ENCODE measurements around the gene TRAF6.

Gene TRAF6

GRCh38 chr11:36458129-36458915 is 51.8 kb downstream of the TRAF6 start:
- DNase-seq (ENCODE audit: low spot score), result no peak

- no peak for DNase-seq (ENCODE audit: low spot score)
Measured at GRCh38 chr11:36456156-36456555, 53.9 kb downstream of the TRAF6 start.

- peak; percentile 59 for DNase-seq (ENCODE audit: low spot score)
Measured at GRCh38 chr11:36455658-36456111, 54.4 kb downstream of the TRAF6 start.

- peak; percentile 34 for DNase-seq (ENCODE audit: low spot score)
Measured at GRCh38 chr11:36454941-36455631, 55.0 kb downstream of the TRAF6 start.

- no peak for DNase-seq (ENCODE audit: low spot score)
Measured at GRCh38 chr11:36454551-36454940, 55.5 kb downstream of the TRAF6 start.

- DNase-seq (ENCODE audit: low spot score), result no peak
Measured at GRCh38 chr11:36453678-36454077, 56.4 kb downstream of the TRAF6 start.

GRCh38 chr11:36452961-36453360 is 57.1 kb downstream of the TRAF6 start:
- no peak for DNase-seq (ENCODE audit: low spot score)

GRCh38 chr11:36452236-36452940 is 57.7 kb downstream of the TRAF6 start:
- DNase-seq (ENCODE audit: low spot score), result no peak

- DNase-seq (ENCODE audit: low spot score), result no peak
Measured at GRCh38 chr11:36451681-36452080, 58.4 kb downstream of the TRAF6 start.

GRCh38 chr11:36451045-36451444 is 59.0 kb downstream of the TRAF6 start:
- DNase-seq (ENCODE audit: low spot score), result no peak

GRCh38 chr11:36450110-36450572 is 59.9 kb downstream of the TRAF6 start:
- DNase-seq (ENCODE audit: low spot score), result no peak

GRCh38 chr11:36449561-36450096 is 60.4 kb downstream of the TRAF6 start:
- no peak for DNase-seq (ENCODE audit: low spot score)

- no peak for DNase-seq (ENCODE audit: low spot score)
Measured at GRCh38 chr11:36447947-36448346, 62.1 kb downstream of the TRAF6 start.

- DNase-seq (ENCODE audit: low spot score), result no peak
Measured at GRCh38 chr11:36447514-36447913, 62.6 kb downstream of the TRAF6 start.

GRCh38 chr11:36446135-36446534 is 63.9 kb downstream of the TRAF6 start:
- DNase-seq (ENCODE audit: low spot score), result no peak

GRCh38 chr11:36443661-36444060 is 66.4 kb downstream of the TRAF6 start:
- DNase-seq (ENCODE audit: low spot score), result no peak

GRCh38 chr11:36441610-36442208 is 68.4 kb downstream of the TRAF6 start:
- DNase-seq (ENCODE audit: low spot score), result no peak

GRCh38 chr11:36438126-36438525 is 71.9 kb downstream of the TRAF6 start:
- no peak for DNase-seq (ENCODE audit: low spot score)

GRCh38 chr11:36437413-36437812 is 72.7 kb downstream of the TRAF6 start:
- no peak for DNase-seq (ENCODE audit: low spot score)

Data from putamen (tissue), 1 donor.